ENCODE results near the gene MFAP2. TPM values are rescaled to one million over a fixed set of nuclear protein-coding genes. Genes with fewer than 3 reads are reported as not detected.

Gene MFAP2
- total RNA-seq, 1 experiment from 2014 or later, result 0.58 TPM

- no peaks in the 10 kb centered on the region for H3K4me1 Mint-ChIP-seq (ENCODE audit: insufficient read depth, unreplicated experiment)
- no peak overlapping the region for H3K4me3 Mint-ChIP-seq (ENCODE audit: unreplicated experiment)
- H3K36me3 Mint-ChIP-seq (ENCODE audit: insufficient read depth, unreplicated experiment), result peaks cover 11% of the 10 kb centered on the region
- intact Hi-C loops (cut with micrococcal nuclease), result no loop called here
- H3K9me3 Mint-ChIP-seq (ENCODE audit: unreplicated experiment), result no peaks in the 10 kb centered on the region
- no peak for TF ChIP-seq CTCF (IDR thresholded peaks at IDR 0.05; ENCODE audit: unreplicated experiment)
- H3K27me3 Mint-ChIP-seq (ENCODE audit: insufficient read depth, unreplicated experiment), result no peaks in the 10 kb centered on the region
- no peak for DNase-seq (ENCODE audit: unreplicated experiment)
- POLR2A ChIA-PET, result interaction anchor here (1.0 to 1.4 kb wide), 2 partner anchors 12 to 14 kb away, joined by 3 to 4 read pairs; no protein-coding TSS in a partner anchor
- CTCF ChIA-PET, result no interaction called here
- no TSS peak for BruUV-seq (replicated peaks)
- H3K27ac Mint-ChIP-seq (ENCODE audit: low read depth, unreplicated experiment), result no peak overlapping the region
Observed at GRCh38 chr1:16972189-16972895, 8.1 kb downstream of the MFAP2 start.

- intact Hi-C loops (cut with micrococcal nuclease), result no loop called here
- DNase-seq (ENCODE audit: unreplicated experiment), result no peak
- ChIA-PET POLR2A (interaction anchor here (1.0 to 1.4 kb wide), 2 partner anchors 11 to 14 kb away, joined by 3 to 4 read pairs; no protein-coding TSS in a partner anchor), CTCF (no interaction called here)
- H3K9me3 Mint-ChIP-seq (ENCODE audit: unreplicated experiment), result no peaks in the 10 kb centered on the region
- peaks cover 11% of the 10 kb centered on the region for H3K36me3 Mint-ChIP-seq (ENCODE audit: insufficient read depth, unreplicated experiment)
- no TSS peak for BruUV-seq (replicated peaks)
- peaks cover 7% of the 10 kb centered on the region for H3K4me1 Mint-ChIP-seq (ENCODE audit: insufficient read depth, unreplicated experiment)
- H3K27ac Mint-ChIP-seq (ENCODE audit: low read depth, unreplicated experiment), result no peak overlapping the region
- no peaks in the 10 kb centered on the region for H3K27me3 Mint-ChIP-seq (ENCODE audit: insufficient read depth, unreplicated experiment)
- TF ChIP-seq CTCF (IDR thresholded peaks at IDR 0.05; ENCODE audit: unreplicated experiment), result no peak
- no peak overlapping the region for H3K4me3 Mint-ChIP-seq (ENCODE audit: unreplicated experiment)
Observed at GRCh38 chr1:16971341-16972188, 8.9 kb downstream of the MFAP2 start.

GRCh38 chr1:16970132-16970910 lies 10.1 kb downstream of the MFAP2 start:
- H3K36me3 Mint-ChIP-seq (ENCODE audit: insufficient read depth, unreplicated experiment), result peaks cover 21% of the 10 kb centered on the region
- TF ChIP-seq CTCF (IDR thresholded peaks at IDR 0.05; ENCODE audit: unreplicated experiment), result no peak
- H3K27me3 Mint-ChIP-seq (ENCODE audit: insufficient read depth, unreplicated experiment), result no peaks in the 10 kb centered on the region
- no peaks in the 10 kb centered on the region for H3K9me3 Mint-ChIP-seq (ENCODE audit: unreplicated experiment)
- H3K4me3 Mint-ChIP-seq (ENCODE audit: unreplicated experiment), result no peak overlapping the region
- intact Hi-C loops (cut with micrococcal nuclease), result no loop called here
- CTCF ChIA-PET, result no interaction called here
- H3K4me1 Mint-ChIP-seq (ENCODE audit: insufficient read depth, unreplicated experiment), result peaks cover 7% of the 10 kb centered on the region
- POLR2A ChIA-PET, result interaction anchor here (0.8 kb wide), 2 partner anchors 10 to 76 kb away, joined by 3 to 4 read pairs; no protein-coding TSS in a partner anchor
- no peak for DNase-seq (ENCODE audit: unreplicated experiment)
- BruUV-seq (replicated peaks), result no TSS peak
- no peak overlapping the region for H3K27ac Mint-ChIP-seq (ENCODE audit: low read depth, unreplicated experiment)

Data from MCF 10A (cell line).